ENCODE data around the gene DYNC2LI1.

DYNC2LI1 gene

GRCh38 chr2:43778233-43778632, 4.4 kb downstream of the DYNC2LI1 start:
- H3K36me3 ChIP-seq, result peaks cover 0 to 20% (median 5%) of the 10 kb centered on the region in 11 experiments; a peak in 9 of 22 replicates
- H4K20me1 ChIP-seq, result no peaks in the 10 kb centered on the region
- H3K27me3 ChIP-seq, result no peaks in the 10 kb centered on the region
- no peak overlapping the region for H3K27ac ChIP-seq
- peaks cover 5 to 9% (median 7%) of the 10 kb centered on the region in 10 experiments; a peak in 19 of 20 replicates for H3K4me1 ChIP-seq
- H3K4me3 ChIP-seq, result no peak overlapping the region
- TF ChIP-seq Cebpa-rat (IDR thresholded peaks at IDR 0.05), result no peak
- no peak overlapping the region for H3K9ac ChIP-seq
- no peak overlapping the region for H3K4me2 ChIP-seq
- H3K9me3 ChIP-seq (replicated peaks in 1 of 11), result no peaks in the 10 kb centered on the region

DNA sequence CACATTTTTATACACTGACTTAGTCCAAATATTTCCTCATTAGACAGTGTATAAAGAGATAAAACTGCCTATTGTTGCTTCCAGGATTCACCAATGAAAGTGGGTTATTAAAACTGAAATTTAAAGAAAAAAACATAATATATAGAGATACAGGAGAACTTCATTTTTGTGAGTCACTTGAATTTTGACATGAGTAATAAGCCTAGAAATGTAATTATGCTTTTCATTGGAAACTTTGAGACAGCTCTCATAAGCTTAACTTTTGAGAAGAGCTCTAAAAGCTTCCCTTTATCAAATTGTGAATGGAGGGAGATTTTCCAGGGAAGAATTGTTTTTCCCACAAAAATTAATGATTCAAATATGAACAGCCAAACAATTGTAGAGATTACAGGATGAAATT, 14.1 kb downstream of the DYNC2LI1 start:
- Histone ChIP-seq H3K27me3 (no peaks in the 10 kb centered on the region), H3K4me3 (no peak overlapping the region), H4K20me1 (no peaks in the 10 kb centered on the region), H3K4me2 (no peak overlapping the region), H3K9ac (no peak overlapping the region), H3K9me3 (replicated peaks in 1 of 11) (no peaks in the 10 kb centered on the region), H3K36me3 (peaks cover 0 to 32% (median 14%) of the 10 kb centered on the region in 11 experiments; a peak in 14 of 22 replicates), H3K27ac (no peak overlapping the region), H3K4me1 (no peaks in the 10 kb centered on the region)
- TF ChIP-seq Cebpa-rat (IDR thresholded peaks at IDR 0.05), result no peak

GRCh38 chr2:43788646-43789045, 14.8 kb downstream of the DYNC2LI1 start:
- H3K36me3 ChIP-seq, result peaks cover 0 to 32% (median 14%) of the 10 kb centered on the region in 11 experiments; a peak in 14 of 22 replicates
- H3K9me3 ChIP-seq (replicated peaks in 1 of 11), result no peaks in the 10 kb centered on the region
- no peaks in the 10 kb centered on the region for H3K27me3 ChIP-seq
- TF ChIP-seq Cebpa-rat (IDR thresholded peaks at IDR 0.05), result no peak
- H3K4me1 ChIP-seq, result no peaks in the 10 kb centered on the region
- H3K4me2 ChIP-seq, result no peak overlapping the region
- no peak overlapping the region for H3K27ac ChIP-seq
- H3K9ac ChIP-seq, result no peak overlapping the region
- no peak overlapping the region for H3K4me3 ChIP-seq
- no peaks in the 10 kb centered on the region for H4K20me1 ChIP-seq

DNA sequence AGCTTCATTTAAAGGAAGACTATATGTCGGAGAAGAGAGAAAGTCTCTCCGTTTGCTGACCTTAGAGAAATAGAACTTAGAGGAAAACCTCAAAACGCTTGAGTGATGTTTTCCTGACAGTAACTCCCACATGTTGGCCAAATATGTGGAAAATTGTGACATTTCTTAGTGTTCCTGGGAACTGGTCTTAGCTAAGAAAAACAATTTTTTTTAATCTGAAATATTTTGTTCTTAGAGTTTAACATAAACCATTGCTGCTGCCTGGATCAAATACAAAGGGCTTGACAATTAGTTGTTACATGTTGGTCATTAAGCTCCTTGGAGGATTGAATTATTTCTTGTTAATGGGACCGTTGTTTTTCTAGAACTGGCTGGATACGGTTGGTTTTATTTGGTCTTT, 16.3 kb downstream of the DYNC2LI1 start:
- H3K4me1 ChIP-seq, result no peaks in the 10 kb centered on the region
- no peak overlapping the region for H3K4me2 ChIP-seq
- peaks cover 0 to 32% (median 13%) of the 10 kb centered on the region in 11 experiments; a peak in 14 of 22 replicates for H3K36me3 ChIP-seq
- no peak overlapping the region for H3K4me3 ChIP-seq
- no peaks in the 10 kb centered on the region for H4K20me1 ChIP-seq
- H3K27ac ChIP-seq, result no peak overlapping the region
- H3K27me3 ChIP-seq, result no peaks in the 10 kb centered on the region
- no peak for TF ChIP-seq Cebpa-rat (IDR thresholded peaks at IDR 0.05)
- no peak overlapping the region for H3K9ac ChIP-seq
- no peaks in the 10 kb centered on the region for H3K9me3 ChIP-seq (replicated peaks in 1 of 11)

GRCh38 chr2:43791035-43791765, 17.4 kb downstream of the DYNC2LI1 start:
- Histone ChIP-seq H4K20me1 (no peaks in the 10 kb centered on the region), H3K4me1 (no peaks in the 10 kb centered on the region), H3K36me3 (peaks cover 0 to 30% (median 9%) of the 10 kb centered on the region in 11 experiments; a peak in 15 of 22 replicates), H3K9me3 (replicated peaks in 1 of 11) (no peaks in the 10 kb centered on the region), H3K27ac (no peak overlapping the region), H3K27me3 (no peaks in the 10 kb centered on the region), H3K9ac (no peak overlapping the region), H3K4me2 (no peak overlapping the region), H3K4me3 (no peak overlapping the region)
- no peak for TF ChIP-seq Cebpa-rat (IDR thresholded peaks at IDR 0.05)

- Histone ChIP-seq H3K27me3 (no peaks in the 10 kb centered on the region), H3K36me3 (peaks cover 0 to 22% (median 7%) of the 10 kb centered on the region in 11 experiments; a peak in 12 of 22 replicates), H3K4me3 (no peak overlapping the region), H3K27ac (no peak overlapping the region), H3K9ac (no peak overlapping the region), H3K4me2 (no peak overlapping the region), H4K20me1 (no peaks in the 10 kb centered on the region), H3K9me3 (replicated peaks in 1 of 11) (no peaks in the 10 kb centered on the region), H3K4me1 (no peaks in the 10 kb centered on the region)
- no peak for TF ChIP-seq Cebpa-rat (IDR thresholded peaks at IDR 0.05)
Observed at GRCh38 chr2:43792653-43793052, 18.8 kb downstream of the DYNC2LI1 start.

- TF ChIP-seq Cebpa-rat (IDR thresholded peaks at IDR 0.05), result no peak
- no peaks in the 10 kb centered on the region for H4K20me1 ChIP-seq
- no peak overlapping the region for H3K9ac ChIP-seq
- H3K4me1 ChIP-seq, result no peaks in the 10 kb centered on the region
- H3K36me3 ChIP-seq, result peaks cover 0 to 14% (median 5%) of the 10 kb centered on the region in 11 experiments; a peak in 11 of 22 replicates
- no peaks in the 10 kb centered on the region for H3K9me3 ChIP-seq (replicated peaks in 1 of 11)
- no peak overlapping the region for H3K4me3 ChIP-seq
- H3K4me2 ChIP-seq, result no peak overlapping the region
- no peaks in the 10 kb centered on the region for H3K27me3 ChIP-seq
- no peak overlapping the region for H3K27ac ChIP-seq
Observed at GRCh38 chr2:43794956-43795355, 21.1 kb downstream of the DYNC2LI1 start.

GRCh38 chr2:43796206-43796605, 22.4 kb downstream of the DYNC2LI1 start:
- Histone ChIP-seq H3K4me3 (no peak overlapping the region), H3K27ac (no peak overlapping the region), H3K4me1 (no peaks in the 10 kb centered on the region), H4K20me1 (no peaks in the 10 kb centered on the region), H3K9ac (no peak overlapping the region), H3K36me3 (peaks cover 0 to 7% (median 2%) of the 10 kb centered on the region in 11 experiments; a peak in 8 of 22 replicates), H3K27me3 (no peaks in the 10 kb centered on the region), H3K9me3 (replicated peaks in 1 of 11) (no peaks in the 10 kb centered on the region), H3K4me2 (no peak overlapping the region)
- TF ChIP-seq Cebpa-rat (IDR thresholded peaks at IDR 0.05), result no peak

DNA sequence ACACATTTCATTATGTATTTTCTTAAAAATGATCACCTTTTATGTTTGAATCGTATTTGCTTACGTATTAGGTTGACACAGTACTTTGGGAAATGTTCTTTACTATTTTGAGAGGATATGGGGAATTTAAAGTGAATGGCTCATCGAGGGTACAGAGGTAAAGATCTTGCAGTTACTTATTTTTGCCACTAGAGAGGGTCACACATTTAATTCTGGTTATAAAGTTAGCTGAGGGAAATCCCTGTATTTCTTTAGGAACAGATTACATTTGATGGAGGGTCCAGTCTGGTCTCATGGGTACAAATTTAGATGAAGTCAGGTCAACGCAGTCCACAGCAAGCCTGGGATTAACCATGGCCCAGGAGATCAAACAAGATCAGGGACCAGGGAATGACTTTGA, 24.5 kb downstream of the DYNC2LI1 start:
- no peak for TF ChIP-seq Cebpa-rat (IDR thresholded peaks at IDR 0.05)

DNA sequence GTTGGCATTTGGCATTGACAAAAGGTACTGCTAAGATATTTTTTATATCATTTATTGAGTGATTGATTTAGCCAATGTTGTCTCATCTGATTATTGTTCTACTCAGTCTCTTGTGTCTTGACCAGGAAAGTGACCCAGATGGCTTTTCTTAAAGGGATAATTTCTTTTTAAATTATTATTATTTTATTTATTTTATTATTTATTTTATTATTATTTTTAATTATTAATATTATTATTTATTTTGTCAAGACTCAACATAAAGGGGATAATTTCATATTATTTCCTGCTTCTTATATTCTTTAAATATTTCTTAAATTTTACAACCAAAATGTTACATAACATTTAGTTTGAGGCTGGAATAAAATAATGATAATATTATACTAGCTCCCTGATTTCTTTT, 27.1 kb downstream of the DYNC2LI1 start:
- no peak for TF ChIP-seq Cebpa-rat (IDR thresholded peaks at IDR 0.05)
- no peaks in the 10 kb centered on the region for H3K27me3 ChIP-seq
- H3K4me2 ChIP-seq, result no peak overlapping the region
- no peaks in the 10 kb centered on the region for H4K20me1 ChIP-seq
- peaks cover 0 to 11% (median 6%) of the 10 kb centered on the region in 11 experiments; a peak in 9 of 22 replicates for H3K36me3 ChIP-seq
- H3K4me3 ChIP-seq, result no peak overlapping the region
- no peaks in the 10 kb centered on the region for H3K4me1 ChIP-seq
- H3K9ac ChIP-seq, result no peak overlapping the region
- H3K27ac ChIP-seq, result no peak overlapping the region
- no peaks in the 10 kb centered on the region for H3K9me3 ChIP-seq (replicated peaks in 1 of 11)

More for the DNA sequence above, 24.5 kb downstream of the DYNC2LI1 start:
- Histone ChIP-seq H3K27me3 (no peaks in the 10 kb centered on the region), H3K9ac (no peak overlapping the region), H4K20me1 (no peaks in the 10 kb centered on the region), H3K9me3 (replicated peaks in 1 of 11) (no peaks in the 10 kb centered on the region), H3K36me3 (peaks cover 0 to 4% (median 0%) of the 10 kb centered on the region in 11 experiments; a peak in 3 of 22 replicates), H3K27ac (no peak overlapping the region), H3K4me1 (no peaks in the 10 kb centered on the region), H3K4me2 (no peak overlapping the region), H3K4me3 (no peak overlapping the region)

Data from BLaER1 treated with 17β-estradiol and CSF1 and Interleukin-3, amounts not matched to agents 10 nM and 100 nM (cell line).